ENCODE results near the gene TANGO6.
"Not testable (repeated sequence)": the region's sequence is repeated elsewhere in the genome, so short reads cannot be mapped to it uniquely, and the experiment has no call there.

TANGO6 gene

DNA sequence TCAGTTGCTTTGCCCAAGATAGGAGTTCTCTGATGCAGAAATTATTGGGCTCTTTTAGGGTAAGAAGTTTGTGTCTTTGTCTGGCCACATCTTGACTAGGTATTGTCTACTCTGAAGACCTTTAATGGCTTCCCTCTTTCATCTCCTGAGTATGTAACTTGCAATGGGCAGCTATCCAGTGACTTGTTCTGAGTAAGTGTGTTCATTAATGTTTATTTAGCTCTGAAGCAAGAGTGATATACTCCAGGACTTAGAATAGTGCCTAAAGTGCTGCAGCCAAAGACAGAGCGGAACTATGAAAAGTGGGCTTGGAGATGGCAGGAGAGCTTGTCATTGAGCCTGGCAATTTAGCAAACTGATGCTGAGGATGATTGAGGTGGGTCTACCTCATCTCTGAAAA, 8.8 kb upstream of the TANGO6 start:
- no peak overlapping the region for H3K9ac ChIP-seq (ENCODE audit: low read length)
- no peak for DNase-seq (ENCODE audit: low read depth)
- no peaks in the 10 kb centered on the region for H3K9me3 ChIP-seq (ENCODE audit: control insufficient read depth, low read length)
- H3K36me3 ChIP-seq (ENCODE audit: control insufficient read depth, insufficient read depth, low read length, severe bottlenecking), result no peaks in the 10 kb centered on the region
- peaks cover 4% of the 10 kb centered on the region for H3K4me1 ChIP-seq (ENCODE audit: control insufficient read depth, insufficient read depth, low read length)
- no peak overlapping the region for H3K4me3 ChIP-seq (ENCODE audit: low read length)
- H3K27me3 ChIP-seq (replicated peaks; ENCODE audit: control insufficient read depth, insufficient read depth, low read length), result peaks cover under 1% of the 10 kb centered on the region

DNA sequence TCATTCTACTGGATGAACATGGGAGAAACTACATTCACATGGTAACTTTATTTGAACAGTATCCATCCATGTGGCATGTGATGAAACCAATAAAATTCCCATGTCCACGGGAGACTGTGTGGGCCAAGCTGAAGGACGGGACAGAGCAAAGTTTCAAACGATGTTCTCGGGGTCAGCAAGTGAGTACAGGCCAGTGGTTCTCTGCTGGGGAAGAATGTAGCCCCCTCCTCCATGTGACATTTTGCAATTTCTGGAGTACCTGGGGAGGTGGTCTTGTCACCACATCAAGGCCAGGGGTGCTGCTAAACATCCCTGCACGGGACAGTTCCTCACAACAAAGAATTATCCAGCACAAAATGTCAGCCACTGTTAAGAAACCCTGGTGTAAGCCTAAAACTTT, 7.4 kb upstream of the TANGO6 start:
- peaks cover 11% of the 10 kb centered on the region for H3K4me1 ChIP-seq (ENCODE audit: control insufficient read depth, insufficient read depth, low read length)
- H3K9me3 ChIP-seq (ENCODE audit: control insufficient read depth, low read length), result no peaks in the 10 kb centered on the region
- no peak for DNase-seq (ENCODE audit: low read depth)
- no peaks in the 10 kb centered on the region for H3K36me3 ChIP-seq (ENCODE audit: control insufficient read depth, insufficient read depth, low read length, severe bottlenecking)
- H3K4me3 ChIP-seq (ENCODE audit: low read length), result no peak overlapping the region
- H3K27me3 ChIP-seq (replicated peaks; ENCODE audit: control insufficient read depth, insufficient read depth, low read length), result no peaks in the 10 kb centered on the region
- H3K9ac ChIP-seq (ENCODE audit: low read length), result no peak overlapping the region

DNA sequence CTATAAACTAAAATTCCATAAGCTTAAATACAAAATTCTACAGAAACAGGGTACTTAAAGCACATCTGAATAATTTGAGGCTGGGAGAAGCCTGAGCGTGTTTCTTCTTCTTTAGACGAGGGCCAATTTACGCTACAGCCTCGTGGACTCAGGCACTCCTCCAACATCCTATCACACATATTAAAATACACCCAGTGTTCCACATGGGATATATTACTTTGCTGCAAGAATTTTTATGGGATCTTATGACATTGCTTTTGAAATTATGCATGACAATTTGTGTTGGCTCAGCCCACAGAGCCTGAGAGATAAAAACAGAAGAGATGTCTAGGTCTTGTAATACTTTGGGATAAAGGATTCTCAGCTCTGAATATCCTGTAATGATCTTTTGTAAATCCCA, 3.5 kb upstream of the TANGO6 start:
- no peak overlapping the region for H3K4me3 ChIP-seq (ENCODE audit: low read length)
- peaks cover 15% of the 10 kb centered on the region for H3K4me1 ChIP-seq (ENCODE audit: control insufficient read depth, insufficient read depth, low read length)
- H3K36me3 ChIP-seq (ENCODE audit: control insufficient read depth, insufficient read depth, low read length, severe bottlenecking), result no peaks in the 10 kb centered on the region
- H3K9ac ChIP-seq (ENCODE audit: low read length), result no peak overlapping the region
- DNase-seq (ENCODE audit: low read depth), result no peak
- H3K27me3 ChIP-seq (replicated peaks; ENCODE audit: control insufficient read depth, insufficient read depth, low read length), result no peaks in the 10 kb centered on the region
- H3K9me3 ChIP-seq (ENCODE audit: control insufficient read depth, low read length), result no peaks in the 10 kb centered on the region

DNA sequence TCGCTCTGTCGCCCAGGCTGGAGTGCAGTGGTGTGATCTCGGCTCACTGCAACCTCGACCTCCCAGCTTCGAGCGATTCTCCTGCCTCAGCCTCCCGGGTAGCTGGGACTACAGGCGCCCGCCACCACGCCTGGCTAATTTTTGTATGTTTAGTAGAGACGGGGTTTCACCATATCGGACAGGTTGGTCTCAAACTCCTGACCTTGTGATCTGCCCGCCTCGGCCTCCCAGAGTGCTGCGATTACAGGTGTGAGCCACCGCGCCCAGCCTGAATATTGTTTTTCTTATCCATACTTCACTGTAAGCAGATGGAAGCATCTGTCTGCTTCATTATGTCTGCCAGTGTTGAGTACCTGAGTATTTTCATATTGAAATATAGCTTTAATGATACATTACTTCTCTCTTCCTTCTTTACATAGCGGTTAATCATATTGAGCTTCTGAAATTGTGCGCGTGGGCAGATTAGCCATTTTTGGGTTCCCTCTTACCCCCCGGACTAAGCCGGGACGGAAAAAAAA, 308 bp upstream of the TANGO6 start:
- H3K9me3 ChIP-seq (ENCODE audit: control insufficient read depth, low read length); H3K36me3 ChIP-seq (ENCODE audit: control insufficient read depth, insufficient read depth, low read length, severe bottlenecking); DNase-seq (ENCODE audit: low read depth); H3K27me3 ChIP-seq (replicated peaks; ENCODE audit: control insufficient read depth, insufficient read depth, low read length): not testable (repeated sequence)
- H3K4me1 ChIP-seq (ENCODE audit: control insufficient read depth, insufficient read depth, low read length), result peaks cover 16% of the 10 kb centered on the region
- peak overlapping the region; percentile 98 for H3K9ac ChIP-seq (ENCODE audit: low read length)
- peak overlapping the region; percentile 94 for H3K4me3 ChIP-seq (ENCODE audit: low read length)

DNA sequence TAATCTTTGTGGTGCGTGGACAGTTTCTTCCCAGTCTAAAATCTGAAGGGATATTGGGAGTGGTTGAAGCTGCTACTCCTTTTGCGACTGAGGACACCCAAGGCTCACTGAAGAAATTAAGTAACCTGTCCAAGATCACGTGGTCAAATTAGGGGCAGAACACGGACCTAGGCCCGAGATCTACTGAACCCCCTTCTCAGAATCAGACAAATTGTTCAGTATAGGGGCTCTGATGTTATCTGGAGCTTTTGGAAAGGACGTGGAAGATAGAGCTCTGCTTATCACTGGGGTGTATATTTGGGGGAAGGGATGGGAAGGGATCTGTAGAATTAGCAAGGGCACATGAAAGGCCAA, 857 bp downstream of the TANGO6 start:
- Histone ChIP-seq H3K27me3 (replicated peaks; ENCODE audit: control insufficient read depth, insufficient read depth, low read length) (no peaks in the 10 kb centered on the region), H3K4me3 (ENCODE audit: low read length) (peak overlapping the region; percentile 94), H3K9me3 (ENCODE audit: control insufficient read depth, low read length) (no peaks in the 10 kb centered on the region), H3K36me3 (ENCODE audit: control insufficient read depth, insufficient read depth, low read length, severe bottlenecking) (no peaks in the 10 kb centered on the region), H3K9ac (ENCODE audit: low read length) (peak overlapping the region; percentile 98), H3K4me1 (ENCODE audit: control insufficient read depth, insufficient read depth, low read length) (peaks cover 16% of the 10 kb centered on the region)
- no peak for DNase-seq (ENCODE audit: low read depth)

DNA sequence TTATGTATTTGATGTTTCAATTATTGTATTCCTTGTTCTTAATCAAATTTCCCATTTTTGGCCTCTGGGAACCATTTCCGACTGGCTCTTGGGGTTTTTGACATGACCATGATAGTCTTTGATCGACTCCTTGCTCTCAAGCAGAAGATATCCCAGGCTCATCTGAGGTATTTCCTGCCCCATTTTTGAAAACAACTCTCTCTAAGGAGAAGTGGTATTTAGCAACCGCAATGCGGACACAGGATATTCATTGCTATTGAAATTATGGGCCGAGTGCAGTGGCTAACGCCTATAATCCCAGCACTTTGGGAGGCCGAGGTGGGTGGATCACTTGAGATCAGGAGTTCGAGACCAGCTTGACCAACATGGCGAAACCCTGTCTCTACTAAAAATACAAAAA, 5.5 kb downstream of the TANGO6 start:
- Histone ChIP-seq H3K9me3 (ENCODE audit: control insufficient read depth, low read length) (no peaks in the 10 kb centered on the region), H3K9ac (ENCODE audit: low read length) (no peak overlapping the region), H3K36me3 (ENCODE audit: control insufficient read depth, insufficient read depth, low read length, severe bottlenecking) (no peaks in the 10 kb centered on the region), H3K4me1 (ENCODE audit: control insufficient read depth, insufficient read depth, low read length) (peaks cover 17% of the 10 kb centered on the region), H3K27me3 (replicated peaks; ENCODE audit: control insufficient read depth, insufficient read depth, low read length) (no peaks in the 10 kb centered on the region), H3K4me3 (ENCODE audit: low read length) (no peak overlapping the region)
- DNase-seq (ENCODE audit: low read depth), result no peak

DNA sequence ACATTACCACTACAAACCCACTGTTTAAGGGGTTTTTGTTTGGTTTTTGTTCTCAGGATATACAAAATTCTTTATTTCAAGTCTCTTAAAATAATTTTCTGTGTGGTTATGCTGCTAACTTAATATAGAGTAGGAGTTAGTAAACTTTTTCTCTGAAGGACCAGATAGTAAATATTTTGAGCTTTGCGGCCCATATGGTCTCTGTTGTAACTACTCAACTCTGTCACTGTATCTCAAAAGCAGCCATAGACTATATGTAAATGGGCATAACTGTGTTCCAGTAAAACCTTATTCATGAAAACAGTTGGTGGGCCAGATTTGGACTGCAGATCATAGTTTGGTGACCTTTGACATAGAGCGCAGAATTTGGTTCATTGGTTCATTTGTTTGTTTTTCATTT, 7.2 kb downstream of the TANGO6 start:
- Histone ChIP-seq H3K4me3 (ENCODE audit: low read length) (no peak overlapping the region), H3K36me3 (ENCODE audit: control insufficient read depth, insufficient read depth, low read length, severe bottlenecking) (no peaks in the 10 kb centered on the region), H3K9me3 (ENCODE audit: control insufficient read depth, low read length) (no peaks in the 10 kb centered on the region), H3K9ac (ENCODE audit: low read length) (no peak overlapping the region), H3K27me3 (replicated peaks; ENCODE audit: control insufficient read depth, insufficient read depth, low read length) (no peaks in the 10 kb centered on the region), H3K4me1 (ENCODE audit: control insufficient read depth, insufficient read depth, low read length) (peaks cover 10% of the 10 kb centered on the region)
- DNase-seq (ENCODE audit: low read depth), result no peak

DNA sequence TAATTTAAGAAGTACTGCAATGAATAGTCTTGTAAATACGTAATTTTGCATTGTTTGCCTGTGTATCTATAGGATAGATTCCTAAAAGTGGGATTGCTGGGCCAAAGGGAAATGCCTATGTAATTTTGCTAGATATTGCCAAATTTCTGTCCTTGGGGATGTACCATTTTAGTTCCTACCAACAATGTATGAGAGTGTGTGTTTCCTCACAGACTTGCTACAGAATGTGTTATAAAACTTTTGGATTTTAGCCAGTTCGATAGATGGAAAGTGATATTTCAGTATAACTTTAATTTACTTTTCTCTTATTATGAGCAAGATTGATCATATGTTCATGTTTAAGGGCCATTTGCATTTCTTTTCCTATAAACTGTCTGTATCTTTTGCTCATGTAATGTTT, 8.3 kb downstream of the TANGO6 start:
- DNase-seq (ENCODE audit: low read depth), result no peak
- Histone ChIP-seq H3K9me3 (ENCODE audit: control insufficient read depth, low read length) (no peaks in the 10 kb centered on the region), H3K4me3 (ENCODE audit: low read length) (no peak overlapping the region), H3K4me1 (ENCODE audit: control insufficient read depth, insufficient read depth, low read length) (peaks cover 10% of the 10 kb centered on the region), H3K9ac (ENCODE audit: low read length) (no peak overlapping the region), H3K36me3 (ENCODE audit: control insufficient read depth, insufficient read depth, low read length, severe bottlenecking) (no peaks in the 10 kb centered on the region), H3K27me3 (replicated peaks; ENCODE audit: control insufficient read depth, insufficient read depth, low read length) (no peaks in the 10 kb centered on the region)

DNA sequence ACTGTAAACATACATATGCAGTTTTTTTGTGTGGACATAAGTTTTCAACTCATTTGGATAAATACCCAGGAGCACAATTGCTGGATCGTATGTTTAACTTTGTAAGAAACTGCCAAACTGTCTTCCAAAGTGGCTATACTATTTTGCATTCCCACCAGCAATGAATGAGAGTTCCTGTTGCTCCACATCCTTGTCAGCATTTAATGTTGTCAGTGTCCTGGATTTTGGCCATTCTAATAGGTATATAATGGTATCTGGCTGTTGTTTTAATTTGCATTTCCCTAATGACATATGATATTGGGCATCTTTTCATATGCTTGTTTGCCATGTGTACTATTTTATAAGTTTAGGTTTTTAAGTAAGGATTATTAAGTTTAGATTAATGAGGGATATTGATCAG, 14.1 kb downstream of the TANGO6 start:
- Histone ChIP-seq H3K4me1 (ENCODE audit: control insufficient read depth, insufficient read depth, low read length) (no peaks in the 10 kb centered on the region), H3K27me3 (replicated peaks; ENCODE audit: control insufficient read depth, insufficient read depth, low read length) (no peaks in the 10 kb centered on the region), H3K9ac (ENCODE audit: low read length) (no peak overlapping the region), H3K9me3 (ENCODE audit: control insufficient read depth, low read length) (no peaks in the 10 kb centered on the region), H3K4me3 (ENCODE audit: low read length) (no peak overlapping the region), H3K36me3 (ENCODE audit: control insufficient read depth, insufficient read depth, low read length, severe bottlenecking) (peaks cover 19% of the 10 kb centered on the region)
- no peak for DNase-seq (ENCODE audit: low read depth)

DNA sequence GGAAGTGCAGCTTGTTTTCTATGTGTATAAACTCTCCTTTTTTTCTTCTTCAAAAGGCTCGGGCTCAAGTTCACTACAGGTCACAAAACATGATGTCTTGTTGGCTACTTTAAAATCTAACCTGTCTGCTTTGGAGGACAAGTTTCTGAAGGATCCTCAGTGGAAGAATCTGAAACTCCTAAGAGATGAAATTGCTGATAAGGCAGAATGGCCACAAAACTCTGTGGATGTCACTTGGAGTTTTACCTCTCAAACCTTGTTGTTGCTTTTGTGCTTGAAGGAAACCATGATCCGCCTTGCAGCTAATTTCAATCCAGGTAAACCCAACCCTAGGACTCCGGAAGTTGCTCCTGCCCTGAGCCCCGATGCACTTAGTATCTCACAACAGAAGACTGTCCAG, 16.5 kb downstream of the TANGO6 start:
- DNase-seq (ENCODE audit: low read depth), result no peak
- no peaks in the 10 kb centered on the region for H3K9me3 ChIP-seq (ENCODE audit: control insufficient read depth, low read length)
- H3K9ac ChIP-seq (ENCODE audit: low read length), result no peak overlapping the region
- no peak overlapping the region for H3K4me3 ChIP-seq (ENCODE audit: low read length)
- no peaks in the 10 kb centered on the region for H3K27me3 ChIP-seq (replicated peaks; ENCODE audit: control insufficient read depth, insufficient read depth, low read length)
- no peaks in the 10 kb centered on the region for H3K4me1 ChIP-seq (ENCODE audit: control insufficient read depth, insufficient read depth, low read length)
- peaks cover 30% of the 10 kb centered on the region for H3K36me3 ChIP-seq (ENCODE audit: control insufficient read depth, insufficient read depth, low read length, severe bottlenecking)

DNA sequence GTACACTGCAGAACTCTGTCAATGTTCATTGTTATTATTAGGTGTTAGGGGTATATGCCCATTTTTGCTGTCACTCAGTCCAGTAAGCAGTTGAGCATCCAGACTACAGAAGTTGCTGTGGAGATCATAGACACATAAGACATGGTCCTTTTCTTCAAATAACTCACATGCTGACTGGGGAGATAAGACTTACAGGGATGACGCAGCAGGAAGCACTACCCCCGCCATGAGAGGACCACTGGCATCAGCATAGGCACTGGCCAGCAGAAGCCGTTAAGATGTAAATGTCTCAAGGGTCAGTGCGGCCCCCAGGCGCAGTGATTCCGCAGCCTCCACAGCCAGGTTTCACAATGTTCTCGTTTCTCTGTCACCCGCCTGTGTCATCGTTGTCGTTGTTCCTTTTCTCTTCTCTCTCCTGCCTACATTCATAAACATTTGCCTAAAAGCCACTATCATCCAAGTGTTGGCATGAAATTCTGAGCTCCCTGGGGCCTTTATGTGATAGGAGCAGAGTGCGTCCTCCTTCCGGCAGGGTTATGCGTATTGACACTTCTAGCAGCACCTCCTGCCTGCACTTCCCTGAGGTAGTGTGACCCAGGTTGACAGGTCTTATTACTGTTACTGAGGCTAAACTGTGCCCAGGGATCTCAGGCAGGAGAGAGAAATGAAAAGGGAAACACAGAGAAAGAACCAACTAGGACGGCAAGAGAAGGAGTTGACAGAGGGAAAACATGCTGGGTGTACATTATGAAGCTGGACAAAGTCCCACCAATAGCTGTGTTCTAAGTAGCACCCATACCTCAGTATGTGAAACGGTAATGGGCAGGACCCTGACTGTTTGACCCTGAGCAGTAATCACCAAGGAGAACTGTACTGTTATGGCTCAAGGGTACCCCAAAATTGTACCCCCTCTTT, 17.9 kb downstream of the TANGO6 start:
- no peaks in the 10 kb centered on the region for H3K27me3 ChIP-seq (replicated peaks; ENCODE audit: control insufficient read depth, insufficient read depth, low read length)
- no peak overlapping the region for H3K4me3 ChIP-seq (ENCODE audit: low read length)
- no peak for DNase-seq (ENCODE audit: low read depth)
- H3K9ac ChIP-seq (ENCODE audit: low read length), result no peak overlapping the region
- H3K36me3 ChIP-seq (ENCODE audit: control insufficient read depth, insufficient read depth, low read length, severe bottlenecking), result peaks cover 30% of the 10 kb centered on the region
- no peaks in the 10 kb centered on the region for H3K4me1 ChIP-seq (ENCODE audit: control insufficient read depth, insufficient read depth, low read length)
- H3K9me3 ChIP-seq (ENCODE audit: control insufficient read depth, low read length), result no peaks in the 10 kb centered on the region

DNA sequence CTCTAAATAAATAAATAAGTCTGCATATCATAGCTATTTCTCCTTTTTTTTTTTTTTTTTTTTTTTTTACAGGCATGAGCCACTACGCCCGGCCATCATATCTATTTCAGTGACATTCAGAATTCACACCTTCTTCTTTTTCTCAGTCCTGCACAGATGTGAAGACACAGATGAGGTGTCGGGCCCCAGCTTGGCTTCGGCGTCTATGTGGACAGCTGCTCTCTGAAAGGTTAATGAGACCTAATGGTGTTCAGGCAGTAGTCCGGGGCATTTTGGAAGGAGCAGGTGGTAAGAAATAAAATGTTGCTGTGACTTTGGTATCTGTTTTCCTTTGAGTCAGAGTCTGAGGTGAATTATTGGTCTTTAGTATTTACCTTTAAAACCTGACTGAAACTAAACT, 23.6 kb downstream of the TANGO6 start:
- Histone ChIP-seq H3K27me3 (replicated peaks; ENCODE audit: control insufficient read depth, insufficient read depth, low read length) (no peaks in the 10 kb centered on the region), H3K9me3 (ENCODE audit: control insufficient read depth, low read length) (no peaks in the 10 kb centered on the region), H3K36me3 (ENCODE audit: control insufficient read depth, insufficient read depth, low read length, severe bottlenecking) (peaks cover 15% of the 10 kb centered on the region), H3K9ac (ENCODE audit: low read length) (no peak overlapping the region), H3K4me1 (ENCODE audit: control insufficient read depth, insufficient read depth, low read length) (no peaks in the 10 kb centered on the region), H3K4me3 (ENCODE audit: low read length) (no peak overlapping the region)
- no peak for DNase-seq (ENCODE audit: low read depth)
